Stimulated activated CD8-positive, alpha-beta memory T cell treated with anti-CD3 and anti-CD28 coated beads, Interleukin-7, amount 100 ng/mL, for 48 hours (primary cell): ENCODE data around the gene ACSL5.
"Not testable (repeated sequence)": the region's sequence is repeated elsewhere in the genome, so short reads cannot be mapped to it uniquely, and the experiment has no call there.

Source experiments
- DNase-seq, 2 donors: peaks; one replicate each; pipeline ENCODE4 v3.0.0-alpha.2; 2020; ENCODE audit warnings: low read depth in 1 of 2; ENCODE audit errors: extremely low read depth in 1 of 2

Gene ACSL5

DNA sequence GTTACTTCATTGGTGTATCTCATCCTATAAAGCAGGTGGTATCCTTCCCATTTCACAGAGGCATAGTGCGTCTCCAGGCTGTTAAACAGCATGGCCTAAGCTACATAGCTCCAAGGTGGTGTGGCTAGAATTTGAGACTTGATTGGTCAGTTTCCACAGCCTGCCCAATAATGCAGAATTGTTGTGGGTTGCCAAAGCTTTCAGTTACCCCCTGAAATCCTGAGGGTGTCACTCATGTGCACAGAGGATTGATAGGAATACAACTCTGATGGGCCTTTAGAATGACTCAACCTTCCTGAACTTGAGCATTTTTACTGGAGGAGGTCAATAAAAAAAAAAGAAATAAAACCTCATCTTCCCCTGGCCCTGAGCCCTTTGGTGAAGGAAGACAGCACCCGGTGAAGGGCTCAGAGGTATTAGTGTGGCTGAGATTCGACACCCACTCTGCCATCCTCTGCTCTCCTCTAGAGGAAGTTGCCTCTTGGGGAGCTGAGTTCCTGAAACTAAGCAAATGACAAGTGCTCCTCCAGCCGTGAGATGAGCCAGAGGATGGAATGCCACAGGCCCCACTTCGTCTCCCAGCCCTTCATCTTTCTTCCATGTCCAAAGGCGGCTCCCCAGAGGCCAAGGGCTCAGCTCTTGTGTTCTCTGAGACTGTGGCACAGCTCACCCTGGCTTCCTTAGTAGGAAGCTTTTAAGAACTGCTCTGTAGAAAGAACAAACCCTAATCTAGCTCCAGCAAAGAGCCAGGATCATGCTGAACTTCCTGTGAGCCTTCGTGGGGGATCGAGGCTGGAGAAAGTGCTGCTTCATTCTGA is 1.0 kb downstream of the ACSL5 start:
- no peak for DNase-seq

- no peak for DNase-seq
Observed at GRCh38 chr10:112375721-112376395, 1.9 kb downstream of the ACSL5 start.

DNA sequence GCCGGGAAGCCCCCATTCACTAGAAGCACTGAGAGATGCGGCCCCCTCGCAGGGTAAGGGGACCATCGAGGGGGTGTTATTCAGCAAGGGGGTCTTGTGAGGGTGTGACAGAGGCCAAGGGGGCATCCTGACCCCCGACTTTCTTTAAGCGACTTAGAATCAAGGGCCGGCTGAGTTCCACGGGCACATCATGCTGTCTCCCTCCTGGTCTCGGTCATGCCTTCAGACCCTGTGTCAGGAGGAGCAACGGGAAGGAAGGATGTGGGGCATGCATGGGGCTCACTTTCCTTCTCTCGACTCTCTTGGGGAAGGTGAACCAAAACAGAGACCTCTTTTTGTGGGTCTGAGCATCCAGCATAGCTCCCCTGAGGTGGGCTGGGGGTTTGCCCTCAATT is 2.5 kb downstream of the ACSL5 start:
- DNase-seq = no peak

GRCh38 chr10:112377116-112377515 is 3.2 kb downstream of the ACSL5 start:
- not testable (repeated sequence) for DNase-seq

GRCh38 chr10:112379635-112380296 is 5.8 kb downstream of the ACSL5 start:
- DNase-seq = no peak

GRCh38 chr10:112382515-112383235 is 8.8 kb downstream of the ACSL5 start:
- no peak for DNase-seq

DNA sequence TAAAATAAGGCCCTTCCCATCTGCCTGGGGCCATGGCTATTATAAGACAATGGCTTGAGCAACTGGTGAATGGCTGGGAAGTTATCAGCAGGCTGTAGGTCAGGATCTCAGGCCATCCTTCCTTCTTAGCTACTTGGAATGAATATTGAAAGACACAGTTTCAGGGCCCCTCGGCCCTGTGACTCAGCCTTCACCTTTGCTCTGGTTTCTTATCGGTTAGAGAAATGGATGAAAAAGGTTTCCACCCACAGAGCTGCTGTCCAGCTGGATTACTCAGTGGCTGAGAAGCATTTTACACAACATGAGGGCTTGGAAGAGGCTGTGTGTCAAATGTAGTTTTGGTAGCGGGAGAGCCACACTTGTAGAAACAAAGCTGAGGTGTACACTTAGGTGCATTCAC is 9.4 kb downstream of the ACSL5 start:
- no peak for DNase-seq

DNA sequence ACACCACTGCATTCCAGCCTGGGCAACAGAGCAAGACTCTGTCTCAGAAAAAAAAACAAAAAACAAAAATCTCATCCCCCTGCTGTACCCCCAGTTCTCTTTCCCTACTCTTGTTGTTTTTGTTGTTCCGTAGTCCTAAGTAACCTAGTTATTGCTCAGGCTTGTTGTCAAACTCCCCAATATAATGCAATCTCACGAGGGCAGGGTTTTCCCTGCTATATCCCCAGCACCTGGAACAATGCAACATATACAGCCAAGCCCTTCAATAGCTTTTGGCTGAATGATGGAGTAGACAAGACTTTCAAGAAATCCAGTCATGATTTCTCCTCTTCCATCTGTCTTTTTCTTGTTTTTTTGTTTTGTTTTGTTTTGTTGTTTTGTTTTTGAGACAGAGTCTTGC is 10.2 kb downstream of the ACSL5 start:
- DNase-seq = no peak

GRCh38 chr10:112385201-112385600 is 11.3 kb downstream of the ACSL5 start:
- DNase-seq = no peak

GRCh38 chr10:112388056-112388455 is 14.1 kb downstream of the ACSL5 start:
- DNase-seq = not testable (repeated sequence)

DNA sequence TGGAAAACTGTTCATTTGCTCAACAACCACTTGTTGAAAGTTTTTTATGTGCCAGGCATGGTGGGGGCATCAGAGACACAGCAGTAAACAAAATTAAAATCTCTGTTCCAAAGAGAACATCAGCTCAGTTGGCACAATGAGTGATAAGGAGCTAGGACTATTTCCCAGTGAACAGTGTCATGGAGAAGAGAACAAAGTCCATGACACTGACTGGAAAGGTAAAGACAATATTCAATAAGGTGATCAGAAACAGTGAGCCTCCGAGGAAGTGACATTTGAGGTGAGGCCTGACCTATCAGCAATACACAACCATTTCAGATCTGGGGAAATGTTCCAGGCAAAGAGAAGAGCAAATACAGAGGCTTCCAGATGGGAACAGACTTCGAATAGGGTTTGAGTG is 14.6 kb downstream of the ACSL5 start:
- no peak for DNase-seq

DNA sequence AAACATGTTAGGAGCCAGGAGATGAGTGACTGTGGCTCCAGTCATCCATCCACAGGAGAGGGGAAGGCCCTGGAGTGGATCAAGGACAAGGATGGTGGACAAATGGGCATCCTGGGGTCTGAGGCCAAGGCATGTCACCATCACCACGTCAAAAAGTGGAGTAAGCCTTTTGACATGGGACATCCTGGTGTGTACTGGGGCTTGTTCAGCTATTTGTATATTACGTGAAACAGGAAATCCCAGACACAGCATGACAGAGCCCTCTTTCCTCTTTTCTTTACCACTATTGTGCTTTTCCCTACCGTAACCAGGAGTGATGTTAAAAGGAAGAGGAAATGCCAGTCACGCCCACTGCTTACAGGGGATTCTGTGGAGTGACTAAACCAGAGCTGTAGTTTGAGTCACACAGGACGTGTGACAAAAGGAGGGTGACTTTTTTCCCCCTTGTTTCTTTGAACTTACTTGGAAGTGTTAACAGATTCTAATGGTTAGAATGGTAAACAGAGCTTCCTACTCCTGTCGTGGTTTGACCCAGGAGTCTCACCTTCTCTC is 15.4 kb downstream of the ACSL5 start:
- DNase-seq = peak in 1 of 2 donors; percentile 55

- no peak for DNase-seq
Observed at GRCh38 chr10:112390125-112390703, 16.3 kb downstream of the ACSL5 start.

GRCh38 chr10:112393341-112393740 is 19.4 kb downstream of the ACSL5 start:
- no peak for DNase-seq

DNA sequence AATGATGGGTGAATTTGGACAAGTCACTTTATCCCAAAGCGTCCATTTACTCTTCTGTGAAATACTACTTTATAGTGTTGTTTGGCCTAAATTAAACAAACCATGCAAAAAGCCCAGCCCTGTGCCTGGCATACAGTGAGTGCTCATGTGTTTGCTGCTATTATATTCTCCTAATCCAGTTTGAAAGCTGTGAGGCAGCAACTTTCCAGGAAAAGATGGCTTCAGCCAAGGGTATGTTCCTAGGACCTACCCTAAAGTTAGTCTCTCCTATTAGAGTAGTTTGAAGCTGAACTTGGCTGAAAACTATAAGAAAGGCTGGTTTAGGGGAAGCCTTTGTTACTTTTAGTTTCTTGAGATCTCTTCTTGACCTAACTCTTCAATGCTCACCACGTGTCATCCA is 19.9 kb downstream of the ACSL5 start:
- no peak for DNase-seq

- no peak for DNase-seq
Observed at GRCh38 chr10:112394475-112394875, 20.6 kb downstream of the ACSL5 start.

GRCh38 chr10:112395809-112396530 is 22.1 kb downstream of the ACSL5 start:
- DNase-seq = no peak

GRCh38 chr10:112397592-112397991 is 23.7 kb downstream of the ACSL5 start:
- DNase-seq = no peak

- DNase-seq = no peak
Observed at GRCh38 chr10:112402917-112403316, 29.0 kb downstream of the ACSL5 start.

GRCh38 chr10:112404617-112405016 is 30.7 kb downstream of the ACSL5 start:
- DNase-seq = no peak
